Suprapubic skin (tissue), 3 donors: ENCODE data around the gene CKMT1B.
"Not testable (repeated sequence)": the region's sequence is repeated elsewhere in the genome, so short reads cannot be mapped to it uniquely, and the experiment has no call there.

Source experiments
- EP300 ChIP-seq: sonication (generic); formaldehyde crosslinking; IDR thresholded peaks from one replicate; pipeline ENCODE4 v1.6.1; 2017; ENCODE audit warnings: antibody characterized with exemption
- POLR2A ChIP-seq, 2 donors: fragments of 450-650 bp; IDR thresholded peaks; one replicate each; pipeline ENCODE4 v1.6.1; 2017; ENCODE audit warnings: antibody characterized with exemption in 2 of 2, mild to moderate bottlenecking in 2 of 2, moderate library complexity in 2 of 2
- TF ChIP-seq, protein P1 (sequence below), 2 donors: fragments of 200-600 bp in 1 of 2; fragments of 450-650 bp in 1 of 2; sonication (generic) in 1 of 2; IDR thresholded peaks; one replicate each; pipeline ENCODE4 v1.5.1; 2016 to 2019; ENCODE audit warnings: antibody characterized with exemption in 2 of 2, mild to moderate bottlenecking in 1 of 2, moderate library complexity in 1 of 2

DNA sequence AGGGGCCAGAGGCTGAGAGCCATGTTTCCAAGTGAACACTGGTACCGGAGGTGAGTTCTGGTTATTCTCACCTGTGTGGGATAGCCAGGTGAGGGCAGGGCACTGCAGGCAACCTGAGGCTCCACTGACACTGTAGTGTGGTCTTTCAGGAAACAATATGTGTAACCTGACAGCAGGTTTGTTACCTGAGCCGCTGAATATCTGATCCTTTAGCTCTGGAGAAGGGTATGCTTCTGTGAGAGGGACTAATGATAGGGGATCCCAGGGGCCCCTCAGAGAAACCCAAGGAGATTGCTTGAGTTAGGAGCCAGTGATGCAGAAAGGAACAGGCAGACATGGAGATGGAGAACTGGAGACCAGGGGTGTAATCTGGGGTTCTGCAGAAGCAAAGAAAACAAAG is 24.9 kb downstream of the CKMT1B start, which contains the start of gene STRC:
- TF ChIP-seq, protein P1, sequence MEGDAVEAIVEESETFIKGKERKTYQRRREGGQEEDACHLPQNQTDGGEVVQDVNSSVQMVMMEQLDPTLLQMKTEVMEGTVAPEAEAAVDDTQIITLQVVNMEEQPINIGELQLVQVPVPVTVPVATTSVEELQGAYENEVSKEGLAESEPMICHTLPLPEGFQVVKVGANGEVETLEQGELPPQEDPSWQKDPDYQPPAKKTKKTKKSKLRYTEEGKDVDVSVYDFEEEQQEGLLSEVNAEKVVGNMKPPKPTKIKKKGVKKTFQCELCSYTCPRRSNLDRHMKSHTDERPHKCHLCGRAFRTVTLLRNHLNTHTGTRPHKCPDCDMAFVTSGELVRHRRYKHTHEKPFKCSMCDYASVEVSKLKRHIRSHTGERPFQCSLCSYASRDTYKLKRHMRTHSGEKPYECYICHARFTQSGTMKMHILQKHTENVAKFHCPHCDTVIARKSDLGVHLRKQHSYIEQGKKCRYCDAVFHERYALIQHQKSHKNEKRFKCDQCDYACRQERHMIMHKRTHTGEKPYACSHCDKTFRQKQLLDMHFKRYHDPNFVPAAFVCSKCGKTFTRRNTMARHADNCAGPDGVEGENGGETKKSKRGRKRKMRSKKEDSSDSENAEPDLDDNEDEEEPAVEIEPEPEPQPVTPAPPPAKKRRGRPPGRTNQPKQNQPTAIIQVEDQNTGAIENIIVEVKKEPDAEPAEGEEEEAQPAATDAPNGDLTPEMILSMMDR (IDR thresholded peaks at IDR 0.05), result not testable (repeated sequence)
- TF ChIP-seq POLR2A (IDR thresholded peaks at IDR 0.05); EP300: not testable (repeated sequence)
